Liver (tissue), 9 donors: Measurements from ENCODE around the gene MED27. TPM values are rescaled to one million over a fixed set of nuclear protein-coding genes. Genes with fewer than 3 reads are reported as not detected.

Source experiments
- DNase-seq: peaks from one replicate; pipeline ENCODE4 v3.0.0-alpha.2; 2017; ENCODE audit warnings: low spot score
- H3K27ac ChIP-seq, 2 donors: one replicate each; pipeline ENCODE4 v1.7.0; 2013; ENCODE audit warnings: inconsistent platforms in 2 of 2, low read length in 2 of 2, control low read depth in 1 of 2, low read depth in 1 of 2, mild to moderate bottlenecking in 1 of 2
- H3K27me3 ChIP-seq, 4 donors: one replicate each; pipeline versions ENCODE4 v1.6.1 to v1.7.0; 2013; ENCODE audit warnings: low read length in 3 of 4, inconsistent platforms in 1 of 4, mild to moderate bottlenecking in 1 of 4, moderate library complexity in 1 of 4; ENCODE audit not compliant: control insufficient read depth in 4 of 4, insufficient read depth in 4 of 4
- H3K36me3 ChIP-seq, 4 donors: one replicate each; pipeline versions ENCODE4 v1.6.1 to v1.7.0; 2013; ENCODE audit warnings: low read length in 3 of 4, mild to moderate bottlenecking in 3 of 4, low read depth in 1 of 4, moderate library complexity in 1 of 4; ENCODE audit not compliant: control insufficient read depth in 4 of 4, insufficient read depth in 3 of 4
- H3K4me1 ChIP-seq, 4 donors: one replicate each; pipeline versions ENCODE4 v1.6.1 to v1.7.0; 2013; ENCODE audit warnings: low read length in 3 of 4, mild to moderate bottlenecking in 3 of 4, moderate library complexity in 1 of 4; ENCODE audit not compliant: control insufficient read depth in 4 of 4, insufficient read depth in 4 of 4
- H3K4me3 ChIP-seq, 3 donors: one replicate each; pipeline versions ENCODE4 v1.6.1 to v1.7.0; 2013; ENCODE audit warnings: low read length in 3 of 3, control low read depth in 1 of 3, low read depth in 1 of 3, mild to moderate bottlenecking in 1 of 3
- H3K9ac ChIP-seq, 2 donors: one replicate each; pipeline ENCODE4 v1.7.0; 2013; ENCODE audit warnings: low read length in 2 of 2, mild to moderate bottlenecking in 2 of 2, moderate library complexity in 2 of 2, control low read depth in 1 of 2, low read depth in 1 of 2
- H3K9me3 ChIP-seq, 4 donors: one replicate each; pipeline versions ENCODE4 v1.6.1 to v1.7.0; 2013; ENCODE audit warnings: low read length in 3 of 4; ENCODE audit not compliant: control insufficient read depth in 4 of 4
- ATF3 ChIP-seq: IDR thresholded peaks from 2 replicates; pipeline ENCODE4 v1.6.1; 2016; ENCODE audit warnings: antibody characterized with exemption
- EGR1 ChIP-seq, 2 donors: IDR thresholded peaks; 2 replicates each; pipeline ENCODE4 v1.6.1; 2016 to 2018; ENCODE audit warnings: antibody characterized with exemption in 2 of 2, low read depth in 2 of 2
- FOXA1 ChIP-seq: IDR thresholded peaks from 2 replicates; pipeline ENCODE4 v1.6.1; 2016; ENCODE audit warnings: antibody characterized with exemption
- FOXA2 ChIP-seq: IDR thresholded peaks from 2 replicates; pipeline ENCODE4 v1.6.1; 2016; ENCODE audit warnings: antibody characterized with exemption
- GABPA ChIP-seq, 2 donors: IDR thresholded peaks in 1 of 2; conservative IDR thresholded peaks in 1 of 2; 2 replicates each; pipeline ENCODE4 v1.6.1; 2016; ENCODE audit warnings: antibody characterized with exemption in 2 of 2, mild to moderate bottlenecking in 1 of 2, moderate library complexity in 1 of 2
- HNF4A ChIP-seq, 2 donors: conservative IDR thresholded peaks; 2 replicates each; pipeline ENCODE4 v1.6.1; 2016; ENCODE audit warnings: antibody characterized with exemption in 2 of 2, mild to moderate bottlenecking in 2 of 2
- HNF4G ChIP-seq: IDR thresholded peaks from 2 replicates; pipeline ENCODE4 v1.6.1; 2016; ENCODE audit warnings: antibody characterized with exemption
- JUND ChIP-seq, 2 donors: IDR thresholded peaks; 2 replicates each; pipeline ENCODE4 v1.6.1; 2016; ENCODE audit warnings: antibody characterized with exemption in 2 of 2
- MAX ChIP-seq: IDR thresholded peaks from 2 replicates; pipeline ENCODE4 v1.6.1; 2016; ENCODE audit warnings: antibody characterized with exemption
- NR2F2 ChIP-seq: IDR thresholded peaks from 2 replicates; pipeline ENCODE4 v1.6.1; 2016; ENCODE audit warnings: antibody characterized with exemption
- RAD21 ChIP-seq, 2 donors: IDR thresholded peaks; 2 replicates each; pipeline ENCODE4 v1.6.1; 2016; ENCODE audit warnings: antibody characterized with exemption in 2 of 2, mild to moderate bottlenecking in 2 of 2
- RXRA ChIP-seq, 2 donors: IDR thresholded peaks; 2 replicates each; pipeline ENCODE4 v1.6.1; 2017 to 2018; ENCODE audit warnings: antibody characterized with exemption in 2 of 2, mild to moderate bottlenecking in 1 of 2
- SP1 ChIP-seq: IDR thresholded peaks from 2 replicates; pipeline ENCODE4 v1.6.1; 2018; ENCODE audit warnings: antibody characterized with exemption, mild to moderate bottlenecking
- TAF1 ChIP-seq: conservative IDR thresholded peaks from 2 replicates; pipeline ENCODE4 v1.6.1; 2016; ENCODE audit warnings: antibody characterized with exemption, mild to moderate bottlenecking
- YY1 ChIP-seq: IDR thresholded peaks from 2 replicates; pipeline ENCODE4 v1.6.1; 2016; ENCODE audit warnings: antibody characterized with exemption, mild to moderate bottlenecking
- WGBS: extraction: QIAGEN DNeasy Blood & Tissue Kit; methylation state at CpG from one replicate; pipeline ENCODE4 v1.1.7; 2013; 5-methylcytosine and 5-hydroxymethylcytosine counted together
- polyA plus RNA-seq, 2 donors: library from polyadenylated mRNA; stranded (reverse) in 1 of 2; unstranded in 1 of 2; fragments of 200-250 nt in 1 of 2; fragments of >200 nt in 1 of 2; fragmentation: Nextera tagmentation in 1 of 2; extraction: Ambion mirVana in 1 of 2; gene quantifications; one replicate each; pipeline versions ENCODE4 v1.2.1 to v1.2.3, GENCODE V29; 2013 to 2015
- total RNA-seq, 2 donors: library from RNA; depleted of rRNA; stranded (reverse); fragments of >200 nt; gene quantifications; one replicate each; pipeline ENCODE4 v1.2.3, GENCODE V29; 2014
- TF ChIP-seq, protein P1 (sequence below): IDR thresholded peaks from 2 replicates; pipeline ENCODE4 v1.6.1; 2016; ENCODE audit warnings: antibody characterized with exemption, mild to moderate bottlenecking
- TF ChIP-seq, protein P2 (sequence below): fragments of 150-350 bp; IDR thresholded peaks from 2 replicates; pipeline ENCODE4 v1.5.1; 2017; ENCODE audit warnings: improper control_type of control experiment, low read depth, low read length; ENCODE audit not compliant: missing input control
- TF ChIP-seq, protein P3 (sequence below): IDR thresholded peaks from 2 replicates; pipeline ENCODE4 v1.6.1; 2016; ENCODE audit warnings: antibody characterized with exemption
- donor health status: healthy.
- donor health status: healthy.
- donor health status: healthy.
- donor health status: healthy.
- donor health status: healthy.

Gene MED27
- total and polyA plus RNA-seq, 4 donors = 4.6 to 7.9 (median 5.5) TPM

DNA sequence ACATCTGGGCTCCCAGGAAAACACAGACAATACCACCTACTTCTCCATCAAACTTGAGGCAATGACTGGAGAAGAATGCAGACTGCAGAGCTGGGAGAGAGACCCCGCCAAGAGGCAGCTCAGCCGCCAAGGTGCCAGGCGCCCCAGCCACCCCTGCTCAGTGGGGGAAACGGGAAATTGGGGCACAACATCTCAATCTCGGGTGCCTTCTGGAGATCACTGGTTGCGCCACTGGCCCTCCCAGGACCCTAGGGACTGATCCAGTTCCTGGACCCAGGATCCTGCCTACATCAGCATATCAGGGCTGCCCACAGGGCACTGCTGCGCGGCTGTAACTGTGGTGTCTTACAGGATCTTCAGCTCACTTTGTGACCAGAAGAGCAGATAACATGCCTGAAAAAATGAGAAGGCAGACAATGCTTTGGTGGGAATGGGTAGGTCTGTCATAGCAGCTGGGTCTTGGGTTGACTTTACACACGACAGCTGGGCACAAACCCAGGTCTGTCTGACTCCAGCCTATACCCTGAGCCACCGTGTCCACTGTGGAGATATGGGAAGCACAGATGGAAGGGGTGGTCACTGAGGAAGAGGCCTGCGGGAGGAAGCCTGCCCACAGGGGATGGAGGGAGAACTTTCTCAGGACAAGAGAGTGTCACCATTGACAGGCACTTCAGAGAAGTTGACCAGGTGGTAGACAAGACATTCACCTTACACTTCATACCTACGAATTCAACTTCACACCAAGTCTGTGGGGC, 204.6 kb downstream of the MED27 start:
- no peak for DNase-seq
- H3K36me3 ChIP-seq = peaks cover 0 to 6% (median under 1%) of the 10 kb centered on the region in 4 donors

DNA sequence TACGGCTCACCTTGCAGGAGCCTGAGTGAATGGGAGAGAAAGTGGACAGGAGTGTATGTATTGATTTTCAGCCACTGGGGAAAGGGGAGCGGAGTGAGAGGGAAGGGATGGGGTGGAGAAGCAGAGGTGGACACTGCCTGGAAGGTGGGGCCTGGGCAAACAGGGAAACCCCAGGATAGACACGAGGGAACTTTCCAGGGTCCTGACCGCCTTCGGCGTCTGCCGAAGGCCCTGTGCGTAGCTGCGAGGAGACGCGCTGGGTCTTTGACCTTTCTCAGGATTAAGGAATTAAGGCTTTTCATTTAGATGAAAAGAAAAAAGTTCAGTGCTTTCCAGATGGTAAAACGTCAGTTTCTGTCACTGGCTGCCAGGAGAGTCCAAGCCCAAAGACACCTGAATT, 205.2 kb downstream of the MED27 start:
- Histone ChIP-seq H3K36me3 (peaks cover 0 to 6% (median under 1%) of the 10 kb centered on the region in 4 donors), H3K4me1 (no peaks in the 10 kb centered on the region), H3K4me3 (no peak overlapping the region), H3K27me3 (no peaks in the 10 kb centered on the region), H3K9me3 (no peaks in the 10 kb centered on the region), H3K27ac (no peak overlapping the region), H3K9ac (no peak overlapping the region)
- TF ChIP-seq NR2F2 (no peak), MAX (no peak), JUND (IDR thresholded peaks at IDR 0.05) (no peak), HNF4G (no peak), FOXA1 (no peak), HNF4A (conservative IDR thresholded peaks at IDR 0.05) (no peak), GABPA (IDR thresholded peaks at IDR 0.05 in 1 of 2, conservative IDR thresholded peaks at IDR 0.05 in 1 of 2) (no peak), TAF1 (no peak), SP1 (no peak), FOXA2 (no peak), RXRA (IDR thresholded peaks at IDR 0.05) (no peak), EGR1 (IDR thresholded peaks at IDR 0.05; ENCODE audit: low read depth in 2 of 2) (no peak), ATF3 (no peak), YY1 (no peak)
- TF ChIP-seq, protein P1, sequence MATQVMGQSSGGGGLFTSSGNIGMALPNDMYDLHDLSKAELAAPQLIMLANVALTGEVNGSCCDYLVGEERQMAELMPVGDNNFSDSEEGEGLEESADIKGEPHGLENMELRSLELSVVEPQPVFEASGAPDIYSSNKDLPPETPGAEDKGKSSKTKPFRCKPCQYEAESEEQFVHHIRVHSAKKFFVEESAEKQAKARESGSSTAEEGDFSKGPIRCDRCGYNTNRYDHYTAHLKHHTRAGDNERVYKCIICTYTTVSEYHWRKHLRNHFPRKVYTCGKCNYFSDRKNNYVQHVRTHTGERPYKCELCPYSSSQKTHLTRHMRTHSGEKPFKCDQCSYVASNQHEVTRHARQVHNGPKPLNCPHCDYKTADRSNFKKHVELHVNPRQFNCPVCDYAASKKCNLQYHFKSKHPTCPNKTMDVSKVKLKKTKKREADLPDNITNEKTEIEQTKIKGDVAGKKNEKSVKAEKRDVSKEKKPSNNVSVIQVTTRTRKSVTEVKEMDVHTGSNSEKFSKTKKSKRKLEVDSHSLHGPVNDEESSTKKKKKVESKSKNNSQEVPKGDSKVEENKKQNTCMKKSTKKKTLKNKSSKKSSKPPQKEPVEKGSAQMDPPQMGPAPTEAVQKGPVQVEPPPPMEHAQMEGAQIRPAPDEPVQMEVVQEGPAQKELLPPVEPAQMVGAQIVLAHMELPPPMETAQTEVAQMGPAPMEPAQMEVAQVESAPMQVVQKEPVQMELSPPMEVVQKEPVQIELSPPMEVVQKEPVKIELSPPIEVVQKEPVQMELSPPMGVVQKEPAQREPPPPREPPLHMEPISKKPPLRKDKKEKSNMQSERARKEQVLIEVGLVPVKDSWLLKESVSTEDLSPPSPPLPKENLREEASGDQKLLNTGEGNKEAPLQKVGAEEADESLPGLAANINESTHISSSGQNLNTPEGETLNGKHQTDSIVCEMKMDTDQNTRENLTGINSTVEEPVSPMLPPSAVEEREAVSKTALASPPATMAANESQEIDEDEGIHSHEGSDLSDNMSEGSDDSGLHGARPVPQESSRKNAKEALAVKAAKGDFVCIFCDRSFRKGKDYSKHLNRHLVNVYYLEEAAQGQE = no peak
- TF ChIP-seq, protein P2, sequence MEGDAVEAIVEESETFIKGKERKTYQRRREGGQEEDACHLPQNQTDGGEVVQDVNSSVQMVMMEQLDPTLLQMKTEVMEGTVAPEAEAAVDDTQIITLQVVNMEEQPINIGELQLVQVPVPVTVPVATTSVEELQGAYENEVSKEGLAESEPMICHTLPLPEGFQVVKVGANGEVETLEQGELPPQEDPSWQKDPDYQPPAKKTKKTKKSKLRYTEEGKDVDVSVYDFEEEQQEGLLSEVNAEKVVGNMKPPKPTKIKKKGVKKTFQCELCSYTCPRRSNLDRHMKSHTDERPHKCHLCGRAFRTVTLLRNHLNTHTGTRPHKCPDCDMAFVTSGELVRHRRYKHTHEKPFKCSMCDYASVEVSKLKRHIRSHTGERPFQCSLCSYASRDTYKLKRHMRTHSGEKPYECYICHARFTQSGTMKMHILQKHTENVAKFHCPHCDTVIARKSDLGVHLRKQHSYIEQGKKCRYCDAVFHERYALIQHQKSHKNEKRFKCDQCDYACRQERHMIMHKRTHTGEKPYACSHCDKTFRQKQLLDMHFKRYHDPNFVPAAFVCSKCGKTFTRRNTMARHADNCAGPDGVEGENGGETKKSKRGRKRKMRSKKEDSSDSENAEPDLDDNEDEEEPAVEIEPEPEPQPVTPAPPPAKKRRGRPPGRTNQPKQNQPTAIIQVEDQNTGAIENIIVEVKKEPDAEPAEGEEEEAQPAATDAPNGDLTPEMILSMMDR = no peak
- WGBS = 94% methylated on average over 12 of the region's 12 CpGs
- DNase-seq = no peak

More for the DNA sequence above, 204.6 kb downstream of the MED27 start:
- no peak overlapping the region for H3K4me3 ChIP-seq
- 93% methylated on average over 12 of the region's 12 CpGs for whole genome bisulfite sequencing
- H3K9me3 ChIP-seq = no peaks in the 10 kb centered on the region
- no peak overlapping the region for H3K27ac ChIP-seq
- no peak overlapping the region for H3K9ac ChIP-seq
- TF ChIP-seq HNF4G = no peak
- TF ChIP-seq EGR1 (IDR thresholded peaks at IDR 0.05; ENCODE audit: low read depth in 2 of 2) = no peak
- TF ChIP-seq ATF3 = no peak
- no peak for TF ChIP-seq FOXA1
- no peak for TF ChIP-seq RAD21 (IDR thresholded peaks at IDR 0.05)
- no peak for TF ChIP-seq JUND (IDR thresholded peaks at IDR 0.05)
- TF ChIP-seq MAX = no peak
- TF ChIP-seq RXRA (IDR thresholded peaks at IDR 0.05) = no peak
- no peak for TF ChIP-seq HNF4A (conservative IDR thresholded peaks at IDR 0.05)
- TF ChIP-seq, protein P3, sequence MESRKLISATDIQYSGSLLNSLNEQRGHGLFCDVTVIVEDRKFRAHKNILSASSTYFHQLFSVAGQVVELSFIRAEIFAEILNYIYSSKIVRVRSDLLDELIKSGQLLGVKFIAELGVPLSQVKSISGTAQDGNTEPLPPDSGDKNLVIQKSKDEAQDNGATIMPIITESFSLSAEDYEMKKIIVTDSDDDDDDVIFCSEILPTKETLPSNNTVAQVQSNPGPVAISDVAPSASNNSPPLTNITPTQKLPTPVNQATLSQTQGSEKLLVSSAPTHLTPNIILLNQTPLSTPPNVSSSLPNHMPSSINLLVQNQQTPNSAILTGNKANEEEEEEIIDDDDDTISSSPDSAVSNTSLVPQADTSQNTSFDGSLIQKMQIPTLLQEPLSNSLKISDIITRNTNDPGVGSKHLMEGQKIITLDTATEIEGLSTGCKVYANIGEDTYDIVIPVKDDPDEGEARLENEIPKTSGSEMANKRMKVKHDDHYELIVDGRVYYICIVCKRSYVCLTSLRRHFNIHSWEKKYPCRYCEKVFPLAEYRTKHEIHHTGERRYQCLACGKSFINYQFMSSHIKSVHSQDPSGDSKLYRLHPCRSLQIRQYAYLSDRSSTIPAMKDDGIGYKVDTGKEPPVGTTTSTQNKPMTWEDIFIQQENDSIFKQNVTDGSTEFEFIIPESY = no peak
- no peak for TF ChIP-seq GABPA (IDR thresholded peaks at IDR 0.05 in 1 of 2, conservative IDR thresholded peaks at IDR 0.05 in 1 of 2)
- TF ChIP-seq FOXA2 = no peak
- H3K27me3 ChIP-seq = no peaks in the 10 kb centered on the region
- no peaks in the 10 kb centered on the region for H3K4me1 ChIP-seq
